GM23248 (cell line): ENCODE measurements around the gene SLC2A5. TPM values are rescaled to one million over a fixed set of nuclear protein-coding genes. Genes with fewer than 3 reads are reported as not detected.

Source experiments
- DNase-seq: peaks from one replicate; pipeline ENCODE4 v3.0.0-alpha.2; 2015
- H2AFZ ChIP-seq: fragments of 200-600 bp; sonication (generic); 2 replicates; pipeline ENCODE4 v1.6.1; 2016; ENCODE audit warnings: antibody characterized with exemption
- H3F3A ChIP-seq: fragments of 200-600 bp; sonication (generic); 2 replicates; pipeline ENCODE4 v1.6.1; 2016; ENCODE audit warnings: mild to moderate bottlenecking, antibody characterized with exemption, mixed run types; ENCODE audit not compliant: insufficient read depth
- H3K27ac ChIP-seq: fragments of 200-600 bp; sonication (generic); 2 replicates; pipeline ENCODE4 v1.5.1; 2016; ENCODE audit warnings: mild to moderate bottlenecking
- H3K27me3 ChIP-seq: fragments of 200-600 bp; sonication (generic); replicated peaks from 2 replicates; pipeline ENCODE4 v1.6.1; 2016; ENCODE audit warnings: mild to moderate bottlenecking; ENCODE audit not compliant: insufficient read depth
- H3K36me3 ChIP-seq: fragments of 200-600 bp; sonication (generic); 2 replicates; pipeline ENCODE4 v1.6.1; 2016; ENCODE audit warnings: low read depth, mild to moderate bottlenecking
- H3K4me1 ChIP-seq: fragments of 200-600 bp; sonication (generic); 2 replicates; pipeline ENCODE4 v1.6.1; 2016; ENCODE audit warnings: mild to moderate bottlenecking; ENCODE audit not compliant: insufficient read depth
- H3K4me2 ChIP-seq: fragments of 200-600 bp; sonication (generic); one replicate; pipeline ENCODE4 v1.6.1; 2016; ENCODE audit warnings: mild to moderate bottlenecking; ENCODE audit not compliant: unreplicated experiment
- H3K4me3 ChIP-seq: fragments of 200-600 bp; sonication (generic); 2 replicates; pipeline ENCODE4 v1.5.1; 2016; ENCODE audit warnings: mild to moderate bottlenecking
- H3K79me2 ChIP-seq: fragments of 200-600 bp; sonication (generic); 2 replicates; pipeline ENCODE4 v1.6.1; 2016; ENCODE audit warnings: mild to moderate bottlenecking; ENCODE audit not compliant: insufficient read depth
- H3K9ac ChIP-seq: fragments of 200-600 bp; sonication (generic); 2 replicates; pipeline ENCODE4 v1.6.1; 2016; ENCODE audit warnings: mild to moderate bottlenecking
- H3K9me2 ChIP-seq: fragments of 200-600 bp; sonication (generic); 2 replicates; pipeline ENCODE4 v1.6.1; 2016; ENCODE audit warnings: mixed run types, mild to moderate bottlenecking, moderate library complexity; ENCODE audit not compliant: insufficient read depth
- H3K9me3 ChIP-seq: fragments of 200-600 bp; sonication (generic); one replicate; pipeline ENCODE4 v1.6.1; 2017; ENCODE audit warnings: low read depth
- H4K20me1 ChIP-seq: fragments of 200-600 bp; sonication (generic); 2 replicates; pipeline ENCODE4 v1.6.0; 2016; ENCODE audit not compliant: insufficient read depth
- EZH2 ChIP-seq: fragments of 200-600 bp; sonication (generic); IDR thresholded peaks from 2 replicates; pipeline ENCODE4 v1.6.1; 2018; ENCODE audit warnings: antibody characterized with exemption, mild to moderate bottlenecking; ENCODE audit not compliant: insufficient read depth, poor library complexity, severe bottlenecking
- EZH2phosphoT487 ChIP-seq: fragments of 200-600 bp; sonication (generic); IDR thresholded peaks from 2 replicates; pipeline ENCODE4 v1.6.1; 2018; ENCODE audit warnings: antibody characterized with exemption, moderate library complexity, mild to moderate bottlenecking, low read depth; ENCODE audit not compliant: insufficient read depth
- WGBS, 2 experiments: methylation state at CpG; one replicate each; pipeline ENCODE4 v1.1.6; 2015 to 2017; ENCODE audit warnings: low lambda C conversion rate in 2 of 2, low coverage in 1 of 2; ENCODE audit errors: missing lambda C conversion rate in 2 of 2; 5-methylcytosine and 5-hydroxymethylcytosine counted together
- in situ Hi-C: fragments of 300-500 bp; cut with MboI; formaldehyde crosslinking; loops from 2 replicates; pipeline ENCODE4 v1.15.0; 2020
- polyA plus RNA-seq: library from polyadenylated mRNA; unstranded; fragments of >200 nt; fragmentation: Nextera tagmentation; extraction: Ambion mirVana; gene quantifications from 2 replicates; pipeline ENCODE4 v1.2.1, GENCODE V29; 2016
- total RNA-seq: library from RNA; depleted of rRNA; stranded (reverse); fragments of >200 nt; shearing (Covaris generic); gene quantifications from 2 replicates; pipeline ENCODE4 v1.2.3, GENCODE V29; 2014

SLC2A5 gene
- total and polyA plus RNA-seq, 2 experiments from 2014 or later, result 0.29 to 0.54 TPM

- Histone ChIP-seq H3K9me2 (no peaks in the 10 kb centered on the region), H4K20me1 (no peaks in the 10 kb centered on the region), H3K4me1 (peaks cover 52% of the 10 kb centered on the region), H3K79me2 (no peaks in the 10 kb centered on the region), H3K27ac (no peak overlapping the region), H3F3A (peaks cover 27% of the 10 kb centered on the region), H3K9me3 (no peaks in the 10 kb centered on the region), H3K4me2 (no peak overlapping the region), H3K9ac (no peak overlapping the region), H3K4me3 (no peak overlapping the region), H3K27me3 (no peaks in the 10 kb centered on the region), H3K36me3 (no peaks in the 10 kb centered on the region), H2AFZ (no peak overlapping the region)
- WGBS, 2 experiments, result 96 to 97% methylated on average over 7 of the region's 7 CpGs
- DNase-seq, result no peak
- in situ Hi-C loops, result no loop called here
- TF ChIP-seq EZH2 (no peak), EZH2phosphoT487 (no peak)
Observed at GRCh38 chr1:9065213-9065751, 4.2 kb downstream of the SLC2A5 start.

GRCh38 chr1:9062846-9063245 lies 6.6 kb downstream of the SLC2A5 start:
- H3K9ac ChIP-seq, result no peak overlapping the region
- no peaks in the 10 kb centered on the region for H3K36me3 ChIP-seq
- no peaks in the 10 kb centered on the region for H3K79me2 ChIP-seq
- no peak overlapping the region for H3K27ac ChIP-seq
- DNase-seq, result no peak
- no peaks in the 10 kb centered on the region for H3K9me2 ChIP-seq
- H3K9me3 ChIP-seq, result no peaks in the 10 kb centered on the region
- no peak overlapping the region for H3K4me2 ChIP-seq
- in situ Hi-C loops, result no loop called here
- no peak overlapping the region for H2AFZ ChIP-seq
- no peaks in the 10 kb centered on the region for H4K20me1 ChIP-seq
- no peak overlapping the region for H3K4me3 ChIP-seq
- whole genome bisulfite sequencing, 2 experiments, result 86 to 87% methylated on average over 5 of the region's 5 CpGs
- H3F3A ChIP-seq, result peaks cover 19% of the 10 kb centered on the region; the same call in 1 of the 2 replicates
- H3K4me1 ChIP-seq, result peaks cover 40% of the 10 kb centered on the region
- H3K27me3 ChIP-seq, result no peaks in the 10 kb centered on the region
- no peak for TF ChIP-seq EZH2phosphoT487
- TF ChIP-seq EZH2, result no peak

DNA sequence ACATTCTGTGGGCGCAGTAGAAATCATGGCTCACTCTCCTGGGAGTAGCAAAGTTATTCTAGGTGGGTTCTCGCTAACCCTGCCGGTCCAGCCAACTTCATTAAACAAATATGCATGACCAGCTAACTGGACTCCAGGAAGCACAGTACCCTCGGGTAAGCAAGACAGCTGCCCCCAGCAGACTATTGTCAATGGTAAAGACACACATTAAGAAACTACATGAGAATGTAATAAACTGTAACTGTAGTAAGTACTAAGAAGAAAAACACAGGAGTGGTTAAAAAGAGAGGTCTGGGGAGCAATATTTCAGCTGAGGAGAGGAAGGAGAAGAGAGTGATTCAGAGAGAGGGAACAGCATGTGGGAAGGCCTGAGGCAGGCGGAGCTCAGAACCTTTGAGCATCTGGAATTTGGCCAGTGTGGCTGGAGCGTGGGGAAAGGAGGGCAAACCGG lies 7.4 kb downstream of the SLC2A5 start:
- Histone ChIP-seq H3K4me3 (no peak overlapping the region), H3K27ac (peak overlapping the region; percentile 64), H3F3A (peaks cover 19% of the 10 kb centered on the region; the same call in 1 of the 2 replicates), H3K79me2 (no peaks in the 10 kb centered on the region), H3K9me3 (no peaks in the 10 kb centered on the region), H3K9me2 (no peaks in the 10 kb centered on the region), H3K4me2 (peak overlapping the region; percentile 11), H4K20me1 (no peaks in the 10 kb centered on the region), H3K4me1 (peaks cover 35% of the 10 kb centered on the region), H3K9ac (no peak overlapping the region), H3K36me3 (no peaks in the 10 kb centered on the region), H3K27me3 (no peaks in the 10 kb centered on the region), H2AFZ (peak overlapping the region; percentile 56)
- peak; percentile 32 for DNase-seq
- 81 to 83% methylated on average over 7 of the region's 7 CpGs for WGBS, 2 experiments
- in situ Hi-C loops, result no loop called here
- TF ChIP-seq EZH2phosphoT487, result no peak
- no peak for TF ChIP-seq EZH2

DNA sequence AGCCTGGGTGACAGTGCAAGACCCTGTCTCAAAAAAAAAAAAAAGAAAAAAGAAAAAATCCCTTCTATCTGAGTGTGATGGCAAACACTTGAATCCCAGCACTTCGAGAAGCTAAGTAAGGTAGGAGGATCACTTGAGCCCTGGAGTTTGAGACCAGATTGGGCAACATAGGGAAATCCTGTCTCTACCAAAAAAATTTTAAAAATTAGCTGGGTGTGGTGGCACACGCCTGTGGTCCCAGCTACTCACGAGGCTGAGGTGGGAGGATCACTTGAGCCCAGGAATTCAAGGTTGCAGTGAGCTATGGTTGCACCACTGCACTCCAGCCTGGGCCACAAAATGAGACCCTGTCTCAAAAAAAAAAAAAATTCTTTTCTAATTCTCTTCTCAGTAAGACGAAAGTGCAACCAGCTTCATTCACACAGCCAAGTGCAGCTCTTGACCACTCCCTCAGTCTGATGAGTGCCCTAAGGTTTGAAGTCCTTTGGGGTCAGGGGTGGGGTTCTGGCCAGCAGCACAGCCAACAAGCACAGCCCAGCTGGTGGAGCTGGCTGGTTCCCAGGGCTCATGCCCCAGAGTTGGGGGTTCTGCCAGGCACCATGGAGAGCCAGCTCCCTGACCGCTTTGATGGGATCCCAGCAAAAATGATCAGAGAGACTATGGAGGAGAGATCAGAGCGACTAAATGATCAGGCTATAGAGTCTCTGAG lies 8.0 kb downstream of the SLC2A5 start:
- Histone ChIP-seq H3K27me3 (no peaks in the 10 kb centered on the region), H3F3A (peaks cover 19% of the 10 kb centered on the region; the same call in 1 of the 2 replicates), H4K20me1 (no peaks in the 10 kb centered on the region), H3K9ac (peak overlapping the region; percentile 24; the same call in 1 of the 2 replicates), H3K4me1 (peaks cover 29% of the 10 kb centered on the region), H2AFZ (peak overlapping the region; percentile 56; the same call in 1 of the 2 replicates), H3K36me3 (no peaks in the 10 kb centered on the region), H3K4me2 (peak overlapping the region; percentile 58), H3K9me2 (no peaks in the 10 kb centered on the region), H3K79me2 (no peaks in the 10 kb centered on the region), H3K27ac (peak overlapping the region; percentile 64), H3K9me3 (no peaks in the 10 kb centered on the region), H3K4me3 (no peak overlapping the region)
- no peak for TF ChIP-seq EZH2phosphoT487
- in situ Hi-C loops, result no loop called here
- WGBS, 2 experiments, result 50 to 52% methylated on average over 6 of the region's 6 CpGs
- peak; percentile 43 for DNase-seq
